Activated effector memory CD4-positive, alpha-beta T cell treated with anti-CD3 and anti-CD28 coated beads, Interleukin-2, amount 50 U/mL, for 16 hours (primary cell): ENCODE results near the gene CCDC187.

Experiments used
- DNase-seq: peaks from one replicate; pipeline ENCODE4 v3.0.0-alpha.2; 2020

CCDC187 gene

GRCh38 chr9:136222906-136223285 is 81.0 kb downstream of the CCDC187 start:
- no peak for DNase-seq

GRCh38 chr9:136222166-136222905 is 81.6 kb downstream of the CCDC187 start:
- DNase-seq = no peak

- peak; percentile 79 for DNase-seq
Observed at GRCh38 chr9:136220017-136220729, 83.7 kb downstream of the CCDC187 start.

- no peak for DNase-seq
Observed at GRCh38 chr9:136219276-136219675, 84.6 kb downstream of the CCDC187 start.

- no peak for DNase-seq
Observed at GRCh38 chr9:136218673-136219072, 85.2 kb downstream of the CCDC187 start.

GRCh38 chr9:136218271-136218670 is 85.6 kb downstream of the CCDC187 start:
- DNase-seq = no peak

- no peak for DNase-seq
Observed at GRCh38 chr9:136216541-136217244, 87.2 kb downstream of the CCDC187 start.

GRCh38 chr9:136213733-136214132 is 90.2 kb downstream of the CCDC187 start:
- DNase-seq = no peak

- no peak for DNase-seq
Observed at GRCh38 chr9:136212345-136212950, 91.4 kb downstream of the CCDC187 start.

- DNase-seq = no peak
Observed at GRCh38 chr9:136211441-136212344, 92.2 kb downstream of the CCDC187 start.

GRCh38 chr9:136211006-136211405 is 92.9 kb downstream of the CCDC187 start:
- no peak for DNase-seq

GRCh38 chr9:136210276-136210675 is 93.6 kb downstream of the CCDC187 start:
- no peak for DNase-seq

- DNase-seq = no peak
Observed at GRCh38 chr9:136209786-136210185, 94.1 kb downstream of the CCDC187 start.

GRCh38 chr9:136209232-136209631 is 94.7 kb downstream of the CCDC187 start:
- DNase-seq = no peak

- DNase-seq = no peak
Observed at GRCh38 chr9:136208675-136209074, 95.2 kb downstream of the CCDC187 start.

GRCh38 chr9:136207616-136208015 is 96.3 kb downstream of the CCDC187 start:
- no peak for DNase-seq

GRCh38 chr9:136206602-136207275 is 97.2 kb downstream of the CCDC187 start:
- no peak for DNase-seq

- no peak for DNase-seq
Observed at GRCh38 chr9:136205707-136205992, 98.2 kb downstream of the CCDC187 start.

- DNase-seq = no peak
Observed at GRCh38 chr9:136204838-136205706, 98.8 kb downstream of the CCDC187 start, which contains the start of gene LHX3. LHX3 (minus strand) TSS chr9:136205128; CDS start chr9:136205012, 116 bp downstream.

- DNase-seq = no peak
Observed at GRCh38 chr9:136204145-136204805, 99.6 kb downstream of the CCDC187 start.
